Measurements from ENCODE around the gene SPATA32. TPM values are rescaled to one million over a fixed set of nuclear protein-coding genes. Genes with fewer than 3 reads are reported as not detected.

Gene SPATA32
- total RNA-seq, 1 experiment from 2014 or later = 0.81 TPM

GRCh38 chr17:45218895-45219661 lies 42.8 kb downstream of the SPATA32 start:
- Histone ChIP-seq H3K9me3 (ENCODE audit: control insufficient read depth, low read depth, low read length) (no peaks in the 10 kb centered on the region), H3K4me1 (ENCODE audit: insufficient read depth, low read length) (no peaks in the 10 kb centered on the region), H2BK120ac (ENCODE audit: low read depth, low read length, poor library complexity, severe bottlenecking) (no peak overlapping the region), H3T11ph (ENCODE audit: low read length) (no peak overlapping the region), H4K5ac (ENCODE audit: insufficient read length, low read depth, low read length) (no peak overlapping the region), H4K8ac (replicated peaks; ENCODE audit: insufficient read length, low read depth, low read length) (no peak overlapping the region), H3K4me2 (ENCODE audit: insufficient read depth, insufficient read length, low read length) (no peak overlapping the region), H3K18ac (ENCODE audit: insufficient read length, low read depth, low read length) (no peak overlapping the region), H3K79me1 (ENCODE audit: insufficient read depth, low read depth, low read length, poor library complexity, severe bottlenecking) (no peaks in the 10 kb centered on the region), H3K27me3 (ENCODE audit: insufficient read depth, low read length) (peaks cover 13% of the 10 kb centered on the region), H4K20me1 (ENCODE audit: control insufficient read depth, insufficient read depth, insufficient read length) (no peaks in the 10 kb centered on the region), H2AFZ (ENCODE audit: low read length) (no peak overlapping the region), H3K79me2 (ENCODE audit: insufficient read depth, low read length) (no peaks in the 10 kb centered on the region), H2BK20ac (ENCODE audit: low read depth, low read length, poor library complexity, severe bottlenecking) (no peak overlapping the region), H2BK12ac (ENCODE audit: insufficient read length, low read depth, low read length) (no peak overlapping the region), H3K9ac (ENCODE audit: extremely low read depth, insufficient read length, low read length) (no peak overlapping the region), H4K91ac (ENCODE audit: insufficient read length, low read depth, low read length) (no peak overlapping the region), H2BK5ac (ENCODE audit: insufficient read length, low read length) (no peak overlapping the region), H3K23ac (ENCODE audit: insufficient read length, low read depth, low read length) (no peak overlapping the region), H3K14ac (ENCODE audit: insufficient read depth, low read length) (no peak overlapping the region), H3K56ac (ENCODE audit: insufficient read length, low read depth, low read length) (no peak overlapping the region), H2AK5ac (ENCODE audit: insufficient read length, low read length) (no peak overlapping the region), H2BK15ac (ENCODE audit: low read depth, low read length) (no peak overlapping the region), H3K23me2 (ENCODE audit: insufficient read length, low read depth, low read length, poor library complexity, severe bottlenecking) (peaks cover 10% of the 10 kb centered on the region), H3K4ac (ENCODE audit: low read depth, low read length) (no peak overlapping the region), H3K27ac (ENCODE audit: insufficient read length, low read depth, low read length) (no peak overlapping the region)
- H3K27me3 Mint-ChIP-seq (ENCODE audit: low read depth) = peaks cover 61% of the 10 kb centered on the region
- peak; percentile 93 for TF ChIP-seq CTCF (conservative IDR thresholded peaks at IDR 0.05)
- H3K4me1 Mint-ChIP-seq = peaks cover 10 to 18% of the 10 kb centered on the region in 2 experiments
- no CpG with 5 or more reads among the region's 12 CpGs for WGBS (ENCODE audit: extremely low coverage, insufficient read length, low lambda C conversion rate)
- no peak overlapping the region for H3K27ac Mint-ChIP-seq
- no peaks in the 10 kb centered on the region for H3K36me3 Mint-ChIP-seq (ENCODE audit: insufficient read depth in 1 of 3, low read depth in 3 of 3)
- peak overlapping the region in 1 of 2 experiments; percentile 53; a peak in 2 of 5 replicates for H3K4me3 Mint-ChIP-seq
- peak; percentile 88 for DNase-seq
- no peaks in the 10 kb centered on the region; a peak in 1 of 5 replicates for H3K9me3 Mint-ChIP-seq

Other genes starting within 250 kb of the SPATA32 start
- gene DCAKD, start 210.5 kb downstream of the SPATA32 start, total RNA-seq (2021) = 48.3 and 53.2 TPM in 2 replicates
- 150 and 151 TPM in 2 replicates for gene NMT1, start 200.8 kb downstream of the SPATA32 start, total RNA-seq (2021)
- gene PLCD3, start 129.6 kb downstream of the SPATA32 start, total RNA-seq (2021) = 41.6 and 48.5 TPM in 2 replicates
- 9.7 and 10.5 TPM in 2 replicates for gene ACBD4, start 126.4 kb downstream of the SPATA32 start, total RNA-seq (2021)
- gene HEXIM1, start 113.6 kb downstream of the SPATA32 start, total RNA-seq (2021) = 32.4 and 33.0 TPM in 2 replicates
- 12.5 and 16.1 TPM in 2 replicates for gene HEXIM2, start 100.2 kb downstream of the SPATA32 start, total RNA-seq (2021)
- 6.3 and 6.9 TPM in 2 replicates for gene FMNL1, start 40.2 kb downstream of the SPATA32 start, total RNA-seq (2021)
- gene MAP3K14, start 54.9 kb upstream of the SPATA32 start, total RNA-seq (2021) = 7.6 and 7.8 TPM in 2 replicates
- 9.9 and 11.4 TPM in 2 replicates for gene ARHGAP27, start 170.8 kb upstream of the SPATA32 start, total RNA-seq (2021)
- gene PLEKHM1, start 228.6 kb upstream of the SPATA32 start, total RNA-seq (2021) = 16.5 and 20.7 TPM in 2 replicates